ENCODE measurements around the gene PACRG. TPM values are rescaled to one million over a fixed set of nuclear protein-coding genes. Genes with fewer than 3 reads are reported as not detected.

PACRG gene
- total RNA-seq, 1 experiment from 2014 or later: 0.26 TPM

DNA sequence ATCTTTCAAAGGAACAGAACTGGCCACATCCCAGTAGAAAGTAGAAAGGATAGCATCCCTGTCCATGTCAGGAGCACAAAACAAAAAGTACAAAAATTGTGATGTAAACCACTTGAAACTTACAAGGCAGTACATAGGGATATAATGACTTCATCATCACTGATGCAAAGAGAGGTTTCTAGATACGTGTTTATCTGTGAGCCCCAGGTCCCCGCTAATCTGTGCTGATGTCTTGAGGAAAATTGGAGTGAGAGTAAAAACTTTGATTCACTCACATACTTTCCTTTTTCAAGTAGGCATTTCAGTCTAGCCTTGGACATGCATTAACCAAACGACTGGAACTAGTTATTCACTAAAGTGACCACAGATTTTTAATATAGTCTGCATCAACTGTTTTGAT is 470.1 kb downstream of the PACRG start:
- TF ChIP-seq, protein P1, sequence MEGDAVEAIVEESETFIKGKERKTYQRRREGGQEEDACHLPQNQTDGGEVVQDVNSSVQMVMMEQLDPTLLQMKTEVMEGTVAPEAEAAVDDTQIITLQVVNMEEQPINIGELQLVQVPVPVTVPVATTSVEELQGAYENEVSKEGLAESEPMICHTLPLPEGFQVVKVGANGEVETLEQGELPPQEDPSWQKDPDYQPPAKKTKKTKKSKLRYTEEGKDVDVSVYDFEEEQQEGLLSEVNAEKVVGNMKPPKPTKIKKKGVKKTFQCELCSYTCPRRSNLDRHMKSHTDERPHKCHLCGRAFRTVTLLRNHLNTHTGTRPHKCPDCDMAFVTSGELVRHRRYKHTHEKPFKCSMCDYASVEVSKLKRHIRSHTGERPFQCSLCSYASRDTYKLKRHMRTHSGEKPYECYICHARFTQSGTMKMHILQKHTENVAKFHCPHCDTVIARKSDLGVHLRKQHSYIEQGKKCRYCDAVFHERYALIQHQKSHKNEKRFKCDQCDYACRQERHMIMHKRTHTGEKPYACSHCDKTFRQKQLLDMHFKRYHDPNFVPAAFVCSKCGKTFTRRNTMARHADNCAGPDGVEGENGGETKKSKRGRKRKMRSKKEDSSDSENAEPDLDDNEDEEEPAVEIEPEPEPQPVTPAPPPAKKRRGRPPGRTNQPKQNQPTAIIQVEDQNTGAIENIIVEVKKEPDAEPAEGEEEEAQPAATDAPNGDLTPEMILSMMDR (conservative IDR thresholded peaks at IDR 0.05): no peak
- H3K79me2 ChIP-seq (ENCODE audit: insufficient read depth, low read length): no peaks in the 10 kb centered on the region
- H4K5ac ChIP-seq (ENCODE audit: insufficient read length, low read depth, low read length): no peak overlapping the region
- peaks cover 1% of the 10 kb centered on the region; the same call in 1 of the 2 replicates for H3K27me3 Mint-ChIP-seq (ENCODE audit: low read depth)
- H3K23ac ChIP-seq (ENCODE audit: insufficient read length, low read depth, low read length): no peak overlapping the region
- no peak overlapping the region for H2AFZ ChIP-seq (ENCODE audit: low read length)
- no peak overlapping the region for H3K14ac ChIP-seq (ENCODE audit: insufficient read depth, low read length)
- H4K91ac ChIP-seq (ENCODE audit: insufficient read length, low read depth, low read length): no peak overlapping the region
- no peaks in the 10 kb centered on the region for H3K27me3 ChIP-seq (ENCODE audit: insufficient read depth, low read length)
- no peak overlapping the region for H3K4me3 Mint-ChIP-seq
- H2BK12ac ChIP-seq (ENCODE audit: insufficient read length, low read depth, low read length): no peak overlapping the region
- H3K23me2 ChIP-seq (ENCODE audit: insufficient read length, low read depth, low read length, poor library complexity, severe bottlenecking): no peaks in the 10 kb centered on the region
- H2BK5ac ChIP-seq (ENCODE audit: insufficient read length, low read length): no peak overlapping the region
- H3K27ac ChIP-seq (ENCODE audit: insufficient read length, low read depth, low read length): no peak overlapping the region
- H2AK5ac ChIP-seq (ENCODE audit: insufficient read length, low read length): no peak overlapping the region
- no peaks in the 10 kb centered on the region for H3K36me3 Mint-ChIP-seq (ENCODE audit: insufficient read depth in 1 of 3, low read depth in 3 of 3)
- no peak overlapping the region for H3K9ac ChIP-seq (ENCODE audit: extremely low read depth, insufficient read length, low read length)
- DNase-seq: no peak
- no peak overlapping the region for H2BK15ac ChIP-seq (ENCODE audit: low read depth, low read length)
- no peaks in the 10 kb centered on the region for H3K79me1 ChIP-seq (ENCODE audit: insufficient read depth, low read depth, low read length, poor library complexity, severe bottlenecking)
- H3K4me2 ChIP-seq (ENCODE audit: insufficient read depth, insufficient read length, low read length): no peak overlapping the region
- no peak overlapping the region for H3K56ac ChIP-seq (ENCODE audit: insufficient read length, low read depth, low read length)
- no peak overlapping the region for H2BK120ac ChIP-seq (ENCODE audit: low read depth, low read length, poor library complexity, severe bottlenecking)
- H3K4me1 ChIP-seq (ENCODE audit: insufficient read depth, low read length): no peaks in the 10 kb centered on the region
- no peak overlapping the region for H3K18ac ChIP-seq (ENCODE audit: insufficient read length, low read depth, low read length)
- WGBS (ENCODE audit: extremely low coverage, insufficient read length, low lambda C conversion rate): no CpG with 5 or more reads among the region's 3 CpGs
- H3K27ac Mint-ChIP-seq: no peak overlapping the region
- H3T11ph ChIP-seq (ENCODE audit: low read length): no peak overlapping the region
- no peak overlapping the region for H3K4ac ChIP-seq (ENCODE audit: low read depth, low read length)
- peaks cover 13 to 16% of the 10 kb centered on the region in 2 experiments for H3K4me1 Mint-ChIP-seq
- no peaks in the 10 kb centered on the region for H3K9me3 ChIP-seq (ENCODE audit: control insufficient read depth, low read depth, low read length)
- H2BK20ac ChIP-seq (ENCODE audit: low read depth, low read length, poor library complexity, severe bottlenecking): no peak overlapping the region
- H4K8ac ChIP-seq (replicated peaks; ENCODE audit: insufficient read length, low read depth, low read length): no peak overlapping the region
- H4K20me1 ChIP-seq (ENCODE audit: control insufficient read depth, insufficient read depth, insufficient read length): no peaks in the 10 kb centered on the region
- no peaks in the 10 kb centered on the region; a peak in 1 of 5 replicates for H3K9me3 Mint-ChIP-seq
